GM04503 (cell line): ENCODE results near the gene GRHL1.
"Not testable (repeated sequence)": the region's sequence is repeated elsewhere in the genome, so short reads cannot be mapped to it uniquely, and the experiment has no call there.

Experiments used
- DNase-seq: peaks from one replicate; pipeline ENCODE4 v3.0.0-alpha.2; 2012; ENCODE audit warnings: low read depth

Gene GRHL1

GRCh38 chr2:10009811-10010781 lies 58.6 kb downstream of the GRHL1 start:
- peak; percentile 50 for DNase-seq

GRCh38 chr2:10010861-10011605 lies 59.5 kb downstream of the GRHL1 start:
- not testable (repeated sequence) for DNase-seq

GRCh38 chr2:10011606-10012325 lies 60.3 kb downstream of the GRHL1 start:
- not testable (repeated sequence) for DNase-seq

- DNase-seq: not testable (repeated sequence)
Observed at GRCh38 chr2:10012366-10012962, 61.0 kb downstream of the GRHL1 start.

- no peak for DNase-seq
Observed at GRCh38 chr2:10012963-10013461, 61.5 kb downstream of the GRHL1 start.

GRCh38 chr2:10013651-10014417 lies 62.3 kb downstream of the GRHL1 start:
- DNase-seq: not testable (repeated sequence)

- no peak for DNase-seq
Observed at GRCh38 chr2:10014418-10015190, 63.1 kb downstream of the GRHL1 start.

GRCh38 chr2:10015376-10015989 lies 64.0 kb downstream of the GRHL1 start:
- DNase-seq: not testable (repeated sequence)

GRCh38 chr2:10016001-10016801 lies 64.7 kb downstream of the GRHL1 start:
- DNase-seq: no peak

- DNase-seq: no peak
Observed at GRCh38 chr2:10016802-10017258, 65.3 kb downstream of the GRHL1 start.

- DNase-seq: no peak
Observed at GRCh38 chr2:10017313-10017941, 65.9 kb downstream of the GRHL1 start.

- DNase-seq: no peak
Observed at GRCh38 chr2:10019174-10019573, 67.7 kb downstream of the GRHL1 start.

GRCh38 chr2:10019602-10020400 lies 68.3 kb downstream of the GRHL1 start:
- DNase-seq: no peak

GRCh38 chr2:10022041-10022421 lies 70.5 kb downstream of the GRHL1 start:
- DNase-seq: no peak

GRCh38 chr2:10022445-10022844 lies 71.0 kb downstream of the GRHL1 start:
- DNase-seq: no peak

GRCh38 chr2:10022966-10023662 lies 71.6 kb downstream of the GRHL1 start:
- DNase-seq: no peak
